ENCODE results near the gene AMER2.
"Not testable (repeated sequence)": the region's sequence is repeated elsewhere in the genome, so short reads cannot be mapped to it uniquely, and the experiment has no call there.

Gene AMER2

DNA sequence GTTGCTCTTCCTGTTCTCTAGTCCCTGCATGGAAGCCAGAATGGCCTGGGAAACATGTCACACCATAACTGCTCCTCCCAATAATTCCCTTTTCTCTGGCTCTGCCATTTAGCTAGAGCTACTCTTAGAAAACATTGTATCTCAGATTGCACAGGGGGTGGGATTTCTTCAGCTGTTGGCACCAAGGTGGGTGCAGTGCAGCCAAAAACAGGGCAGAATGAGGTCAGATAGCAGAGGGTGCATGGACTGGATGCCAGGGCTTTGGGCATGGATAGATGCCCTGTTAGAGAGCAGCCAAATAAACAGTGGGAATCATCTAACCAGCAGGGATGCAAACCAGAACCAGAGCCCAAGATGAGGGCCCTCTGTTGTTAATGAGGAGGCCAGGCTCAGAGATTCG, 4.9 kb upstream of the AMER2 start:
- no peak for DNase-seq

GRCh38 chr13:25175431-25175830, 3.3 kb upstream of the AMER2 start:
- DNase-seq (no peak), ATAC-seq (replicated peaks) (no peak)
- Mint-ChIP-seq H3K36me3 (peaks cover 3 to 7% of the 10 kb centered on the region in 2 donors), H3K4me1 (peaks cover 17 to 22% of the 10 kb centered on the region in 2 donors), H3K27ac (no peak overlapping the region), H3K4me3 (no peak overlapping the region), H3K9me3 (peaks cover 0 to 6% of the 10 kb centered on the region in 2 donors), H3K27me3 (peaks cover 72 to 100% of the 10 kb centered on the region in 2 donors)

More for the DNA sequence above, 4.9 kb upstream of the AMER2 start:
- H3K9me3 Mint-ChIP-seq: peaks cover 0 to 6% of the 10 kb centered on the region in 2 donors
- peaks cover 13 to 19% of the 10 kb centered on the region in 2 donors for H3K4me1 Mint-ChIP-seq
- H3K4me3 Mint-ChIP-seq: no peak overlapping the region
- H3K27me3 Mint-ChIP-seq: peaks cover 61 to 94% of the 10 kb centered on the region in 2 donors
- H3K27ac Mint-ChIP-seq: no peak overlapping the region
- no peak for ATAC-seq (replicated peaks)
- H3K36me3 Mint-ChIP-seq: no peaks in the 10 kb centered on the region

DNA sequence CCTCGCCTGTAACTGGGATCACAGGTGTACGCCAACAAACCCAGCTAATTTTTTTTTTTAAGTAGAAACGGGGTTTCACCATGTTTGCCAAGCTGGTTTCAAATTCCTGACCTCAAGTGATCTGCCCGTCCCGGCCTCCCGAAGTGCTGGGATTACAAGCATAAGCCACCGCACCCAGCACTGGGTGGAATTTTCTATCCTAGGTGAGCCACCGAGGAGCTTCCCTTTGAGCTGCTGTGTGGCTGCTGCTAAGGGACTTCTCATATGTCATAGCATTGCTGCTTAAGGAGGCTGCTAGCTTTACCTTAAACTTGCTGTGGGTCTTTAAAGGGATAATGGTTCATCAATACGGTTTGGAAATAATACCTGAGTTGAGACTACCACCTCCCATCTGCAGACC, 2.9 kb upstream of the AMER2 start:
- H3K27me3 Mint-ChIP-seq: peaks cover 73 to 100% of the 10 kb centered on the region in 2 donors
- H3K36me3 Mint-ChIP-seq: peaks cover 3 to 7% of the 10 kb centered on the region in 2 donors
- no peak overlapping the region for H3K4me3 Mint-ChIP-seq
- H3K9me3 Mint-ChIP-seq: peaks cover 0 to 5% of the 10 kb centered on the region in 2 donors
- H3K4me1 Mint-ChIP-seq: peaks cover 14 to 18% of the 10 kb centered on the region in 2 donors
- DNase-seq (no peak), ATAC-seq (replicated peaks) (no peak)
- no peak overlapping the region for H3K27ac Mint-ChIP-seq

DNA sequence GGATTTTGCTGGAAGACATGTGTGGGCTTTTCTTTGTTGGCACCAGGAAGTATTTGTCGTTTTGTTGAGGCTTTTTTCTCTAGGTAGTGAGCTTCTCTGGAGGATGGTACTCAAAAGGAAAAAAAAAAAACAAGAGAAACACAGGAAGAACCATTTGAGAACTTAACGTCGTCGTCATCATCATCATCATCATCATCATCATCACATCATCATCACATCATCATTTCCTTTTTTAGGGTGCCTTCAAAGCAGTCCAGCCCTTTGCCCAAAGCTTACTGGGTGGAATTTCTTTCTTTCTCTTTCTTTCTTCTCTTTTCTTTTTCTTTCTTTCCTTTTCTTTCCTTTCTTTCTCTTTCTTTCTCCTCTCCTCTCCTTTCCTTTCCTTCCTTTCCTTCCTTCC, 2.2 kb upstream of the AMER2 start:
- Mint-ChIP-seq H3K27me3 (peaks cover 76 to 100% of the 10 kb centered on the region in 2 donors), H3K4me3 (no peak overlapping the region), H3K36me3 (peaks cover 3 to 7% of the 10 kb centered on the region in 2 donors), H3K4me1 (peaks cover 13 to 15% of the 10 kb centered on the region in 2 donors), H3K27ac (no peak overlapping the region), H3K9me3 (peaks cover 0 to 4% of the 10 kb centered on the region in 2 donors)
- no peak for ATAC-seq (replicated peaks)
- DNase-seq: no peak

DNA sequence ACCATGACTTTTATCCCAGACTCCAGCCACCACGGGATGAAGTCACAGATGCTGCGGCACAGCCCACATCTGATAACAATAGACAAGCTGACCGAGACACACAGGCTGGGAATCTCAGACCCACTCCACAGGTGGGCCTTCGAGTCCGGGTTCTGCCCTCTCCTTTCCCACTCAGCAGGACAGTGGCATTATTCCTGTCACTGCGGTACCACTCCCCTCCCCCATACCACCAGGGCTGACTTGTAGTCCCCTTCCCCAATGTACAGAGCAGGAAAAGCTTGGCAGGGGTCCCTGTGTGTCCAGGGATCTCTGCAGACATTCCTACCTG, 179 bp upstream of the AMER2 start:
- Mint-ChIP-seq H3K27me3 (peaks cover 64 to 87% of the 10 kb centered on the region in 2 donors), H3K27ac (no peak overlapping the region), H3K9me3 (no peaks in the 10 kb centered on the region), H3K4me1 (peaks cover 13 to 15% of the 10 kb centered on the region in 2 donors), H3K4me3 (peak overlapping the region; percentile 77 to 83), H3K36me3 (peaks cover 3 to 7% of the 10 kb centered on the region in 2 donors)
- no peak for ATAC-seq (replicated peaks)
- no peak for DNase-seq

DNA sequence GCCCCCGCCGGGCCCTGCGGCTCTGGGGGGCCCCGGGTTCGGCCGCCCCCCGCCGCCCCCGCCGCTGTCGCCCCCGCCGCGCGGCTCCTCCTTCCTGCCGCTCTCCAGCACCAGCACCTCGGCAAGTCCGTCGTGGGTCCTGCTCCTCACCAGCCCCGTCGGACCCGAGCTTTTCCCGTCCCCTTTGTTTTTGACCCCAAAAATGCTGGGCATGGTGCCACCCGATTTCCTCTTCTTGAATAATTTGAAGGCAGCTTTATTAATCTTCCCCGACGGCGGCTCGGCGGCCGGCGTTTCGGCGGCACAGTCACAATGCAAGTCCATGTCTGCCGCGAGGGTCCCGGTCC, 945 bp downstream of the AMER2 start:
- Mint-ChIP-seq H3K4me1 (peaks cover 13 to 15% of the 10 kb centered on the region in 2 donors), H3K36me3 (peaks cover 3 to 7% of the 10 kb centered on the region in 2 donors), H3K27ac (peak overlapping the region; percentile 82), H3K27me3 (peaks cover 55 to 76% of the 10 kb centered on the region in 2 donors), H3K9me3 (no peaks in the 10 kb centered on the region), H3K4me3 (peak overlapping the region; percentile 77 to 83)
- DNase-seq: no peak
- no peak for ATAC-seq (replicated peaks)

DNA sequence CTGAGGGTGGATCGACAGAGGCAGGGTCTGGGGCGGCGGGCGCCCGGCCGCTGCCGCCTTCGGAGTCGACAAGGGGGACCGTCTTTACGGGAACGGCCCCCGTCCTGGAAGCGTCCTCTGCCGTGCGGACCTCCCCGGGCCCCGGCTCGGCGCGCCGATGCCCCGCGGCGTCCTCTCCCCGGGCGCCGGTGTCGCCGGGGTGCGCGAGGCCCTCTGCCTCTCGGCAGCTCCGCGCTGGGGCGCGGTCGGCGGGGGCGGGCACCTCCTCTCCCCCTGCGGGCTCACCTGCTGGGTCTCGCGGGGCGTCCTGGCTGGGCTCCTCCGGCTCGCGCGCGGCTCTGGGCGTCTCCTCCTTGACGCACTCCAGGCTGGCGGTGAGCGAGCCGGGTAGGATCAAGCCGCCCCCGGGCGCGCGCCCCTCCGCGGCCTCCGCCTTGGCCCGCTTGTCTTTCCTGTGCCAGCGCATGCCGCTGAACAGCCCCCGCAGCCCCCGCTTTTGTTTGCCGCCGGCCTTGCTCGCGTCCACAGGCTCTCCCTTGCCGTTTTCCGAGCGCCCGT, 1.5 kb downstream of the AMER2 start:
- peak in 1 of 2 donors; percentile 25 for ATAC-seq (replicated peaks)
- peak overlapping the region; percentile 57 to 64 for H3K4me3 Mint-ChIP-seq
- H3K4me1 Mint-ChIP-seq: peaks cover 13 to 15% of the 10 kb centered on the region in 2 donors

DNA sequence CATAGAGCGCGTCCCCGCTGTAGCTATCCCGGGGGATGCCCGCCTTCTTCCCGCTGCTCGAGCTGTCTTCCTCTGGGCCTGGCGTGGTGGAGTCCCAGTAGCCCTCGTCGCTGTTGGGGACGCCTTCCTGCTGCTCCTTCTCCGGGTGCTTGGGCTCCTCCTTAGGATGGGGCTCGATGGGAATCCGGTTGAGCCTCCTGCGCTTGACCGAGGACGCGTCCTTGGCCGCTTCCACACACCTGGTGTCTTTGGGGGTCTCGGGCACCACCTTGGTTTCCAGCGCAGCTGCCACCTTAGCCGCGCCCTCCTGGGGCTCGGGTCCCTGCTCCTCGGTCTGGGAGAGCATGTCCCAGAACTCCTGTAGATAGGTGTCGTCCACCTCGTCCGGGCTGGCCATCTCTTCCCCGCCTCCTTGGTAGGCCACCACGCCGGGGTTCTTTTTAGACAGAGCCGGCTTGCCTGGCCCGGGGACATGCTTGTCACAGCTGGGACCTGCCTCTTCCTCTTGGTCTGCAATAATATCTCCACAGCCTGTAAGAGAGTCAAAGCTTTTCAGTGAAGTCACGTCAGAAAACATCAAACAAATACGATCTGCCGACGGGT, 2.0 kb downstream of the AMER2 start:
- H3K27me3 Mint-ChIP-seq: peaks cover 57 to 65% of the 10 kb centered on the region in 2 donors
- H3K27ac Mint-ChIP-seq: no peak overlapping the region
- H3K36me3 Mint-ChIP-seq: peaks cover 3 to 7% of the 10 kb centered on the region in 2 donors
- H3K4me3 Mint-ChIP-seq: peak overlapping the region in 1 of 2 donors; percentile 11
- ATAC-seq (replicated peaks) (no peak), DNase-seq (no peak)
- H3K4me1 Mint-ChIP-seq: peaks cover 13 to 15% of the 10 kb centered on the region in 2 donors
- no peaks in the 10 kb centered on the region for H3K9me3 Mint-ChIP-seq

More for the DNA sequence above, 1.5 kb downstream of the AMER2 start:
- no peak overlapping the region for H3K27ac Mint-ChIP-seq
- peaks cover 56 to 71% of the 10 kb centered on the region in 2 donors for H3K27me3 Mint-ChIP-seq
- H3K36me3 Mint-ChIP-seq: peaks cover 3 to 7% of the 10 kb centered on the region in 2 donors
- DNase-seq: no peak
- no peaks in the 10 kb centered on the region for H3K9me3 Mint-ChIP-seq

DNA sequence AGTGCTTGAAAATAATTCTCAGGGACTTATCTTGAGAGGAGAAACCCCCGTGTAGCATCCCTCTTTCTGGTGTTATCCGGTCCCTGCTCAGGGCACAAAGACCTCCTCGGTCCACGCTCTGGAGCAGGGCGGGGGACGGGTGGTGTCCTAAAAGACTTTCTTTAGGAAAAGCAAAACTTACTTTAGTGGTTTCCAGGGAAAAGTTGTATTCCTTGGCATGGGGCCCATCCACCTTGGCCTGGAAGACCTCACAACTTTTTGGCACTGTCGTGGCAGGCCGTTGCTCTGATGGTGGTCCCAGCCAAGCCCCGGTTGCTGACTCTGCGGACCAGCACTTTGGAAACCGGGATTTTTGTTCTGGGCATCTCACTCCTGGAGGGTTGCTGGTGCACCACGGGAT, 2.7 kb downstream of the AMER2 start:
- H3K9me3 Mint-ChIP-seq: no peaks in the 10 kb centered on the region
- DNase-seq (no peak), ATAC-seq (replicated peaks) (no peak)
- H3K27me3 Mint-ChIP-seq: peaks cover 51 to 58% of the 10 kb centered on the region in 2 donors
- H3K4me1 Mint-ChIP-seq: peaks cover 13 to 15% of the 10 kb centered on the region in 2 donors
- no peak overlapping the region for H3K27ac Mint-ChIP-seq
- no peak overlapping the region for H3K4me3 Mint-ChIP-seq
- H3K36me3 Mint-ChIP-seq: peaks cover 3 to 7% of the 10 kb centered on the region in 2 donors

GRCh38 chr13:25168790-25169189, 3.3 kb downstream of the AMER2 start:
- H3K4me3 Mint-ChIP-seq: no peak overlapping the region
- peaks cover 13 to 15% of the 10 kb centered on the region in 2 donors for H3K4me1 Mint-ChIP-seq
- H3K27ac Mint-ChIP-seq: no peak overlapping the region
- ATAC-seq (replicated peaks): no peak
- H3K36me3 Mint-ChIP-seq: peaks cover 3 to 7% of the 10 kb centered on the region in 2 donors
- no peak for DNase-seq
- H3K9me3 Mint-ChIP-seq: no peaks in the 10 kb centered on the region
- peaks cover 50 to 57% of the 10 kb centered on the region in 2 donors for H3K27me3 Mint-ChIP-seq

DNA sequence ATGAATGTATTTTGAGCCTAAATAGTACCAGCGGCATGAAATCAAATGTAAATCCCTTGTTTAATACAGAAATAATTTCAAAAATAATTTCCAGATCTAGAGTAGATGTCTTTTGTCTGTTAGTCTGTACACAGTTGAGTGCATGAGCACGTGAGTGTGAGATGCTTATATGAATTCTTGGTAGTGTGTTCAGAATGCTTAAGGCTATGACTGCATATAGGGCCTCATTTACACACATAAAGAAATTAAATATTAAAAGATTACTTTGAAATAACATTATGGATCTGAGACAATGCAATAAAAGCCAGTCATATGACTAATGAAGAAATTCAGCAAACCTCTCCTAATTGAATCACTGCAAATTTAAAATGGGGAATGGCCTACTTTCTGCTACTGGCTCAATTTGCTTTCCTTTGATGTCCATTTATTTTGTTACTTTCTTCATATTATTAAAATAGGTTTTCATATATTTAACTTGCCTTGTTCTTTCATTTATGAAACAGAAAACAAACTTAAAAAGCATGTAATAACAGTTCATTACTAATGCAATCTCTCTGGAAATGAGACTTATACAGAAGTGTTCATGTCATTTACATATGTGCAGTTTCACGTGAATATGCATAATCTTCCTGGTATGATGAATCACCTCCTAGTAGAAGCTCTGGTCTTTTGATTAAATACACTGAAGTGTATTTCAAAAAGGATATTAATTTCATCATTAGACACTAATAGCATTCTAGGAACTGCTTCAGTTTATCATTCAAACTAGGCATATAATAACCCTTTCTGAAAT, 4.5 kb downstream of the AMER2 start:
- H3K4me3 Mint-ChIP-seq: no peak overlapping the region
- peaks cover 45 to 56% of the 10 kb centered on the region in 2 donors for H3K27me3 Mint-ChIP-seq
- ATAC-seq (replicated peaks): no peak
- DNase-seq: no peak
- H3K9me3 Mint-ChIP-seq: no peaks in the 10 kb centered on the region
- H3K27ac Mint-ChIP-seq: no peak overlapping the region
- peaks cover 13 to 15% of the 10 kb centered on the region in 2 donors for H3K4me1 Mint-ChIP-seq
- H3K36me3 Mint-ChIP-seq: peaks cover 3 to 7% of the 10 kb centered on the region in 2 donors

GRCh38 chr13:25166306-25166705, 5.8 kb downstream of the AMER2 start:
- no peak overlapping the region for H3K27ac Mint-ChIP-seq
- peaks cover 2 to 3% of the 10 kb centered on the region in 2 donors for H3K36me3 Mint-ChIP-seq
- DNase-seq (no peak), ATAC-seq (replicated peaks) (no peak)
- peaks cover 2 to 5% of the 10 kb centered on the region in 2 donors for H3K4me1 Mint-ChIP-seq
- peaks cover 34 to 46% of the 10 kb centered on the region in 2 donors for H3K27me3 Mint-ChIP-seq
- no peaks in the 10 kb centered on the region for H3K9me3 Mint-ChIP-seq
- no peak overlapping the region for H3K4me3 Mint-ChIP-seq

- Mint-ChIP-seq H3K36me3 (no peaks in the 10 kb centered on the region), H3K4me1 (no peaks in the 10 kb centered on the region), H3K27me3 (peaks cover 33 to 39% of the 10 kb centered on the region in 2 donors), H3K9me3 (no peaks in the 10 kb centered on the region), H3K27ac (no peak overlapping the region), H3K4me3 (no peak overlapping the region)
- ATAC-seq (replicated peaks) (no peak), DNase-seq (no peak)
Measured at GRCh38 chr13:25165663-25166062, 6.4 kb downstream of the AMER2 start.

- H3K27ac Mint-ChIP-seq, H3K4me3 Mint-ChIP-seq: not testable (repeated sequence)
- peaks cover 31 to 34% of the 10 kb centered on the region in 2 donors for H3K27me3 Mint-ChIP-seq
Measured at GRCh38 chr13:25165163-25165562, 6.9 kb downstream of the AMER2 start.

More at GRCh38 chr13:25165163-25165562, 6.9 kb downstream of the AMER2 start:
- not testable (repeated sequence) for H3K9me3 Mint-ChIP-seq; DNase-seq; H3K36me3 Mint-ChIP-seq; H3K4me1 Mint-ChIP-seq; ATAC-seq (replicated peaks)

Data from stimulated activated naive B cell treated with anti-CD40 and anti-IgM and Interleukin-4, amounts not matched to agents 10 μg/mL and 1 μg/mL and 100 μg/mL, for 72 hours (primary cell).